Smooth muscle cell (in vitro differentiated cells): ENCODE data around the gene USP9X. TPM values are rescaled to one million over a fixed set of nuclear protein-coding genes. Genes with fewer than 3 reads are reported as not detected.
A peak's percentile ranks its signal among the peaks of the same experiment; 100 is the strongest.

Experiments used
- DNase-seq: peaks from one replicate; lab custom pipeline; 2025; ENCODE audit not compliant: unreplicated experiment; lab: John Stamatoyannopoulos, UW
- H2AFZ ChIP-seq: fragments of 200-600 bp; sonication (generic); 2 replicates; pipeline ENCODE4 v1.6.0; 2016; ENCODE audit warnings: antibody characterized with exemption, low read depth, mild to moderate bottlenecking
- H3F3A ChIP-seq: fragments of 200-600 bp; sonication (generic); 2 replicates; pipeline ENCODE4 v1.6.0; 2017; ENCODE audit warnings: antibody characterized with exemption, low read depth
- H3K27ac ChIP-seq: fragments of 200-600 bp; sonication (generic); 2 replicates; pipeline ENCODE4 v1.5.1; 2016; ENCODE audit warnings: low read depth, mild to moderate bottlenecking
- H3K27me3 ChIP-seq: fragments of 200-600 bp; sonication (generic); 2 replicates; pipeline ENCODE4 v1.6.1; 2016; ENCODE audit warnings: low read depth, mild to moderate bottlenecking
- H3K36me3 ChIP-seq: fragments of 200-600 bp; sonication (generic); 2 replicates; pipeline ENCODE4 v1.5.1; 2016; ENCODE audit warnings: low read depth
- H3K4me1 ChIP-seq: fragments of 200-600 bp; sonication (generic); 2 replicates; pipeline ENCODE4 v1.5.1; 2016; ENCODE audit warnings: low read depth
- H3K4me2 ChIP-seq: fragments of 200-600 bp; sonication (generic); 2 replicates; pipeline ENCODE4 v1.6.0; 2016; ENCODE audit warnings: mild to moderate bottlenecking
- H3K4me3 ChIP-seq: fragments of 200-600 bp; sonication (generic); 2 replicates; pipeline ENCODE4 v1.5.1; 2016; ENCODE audit warnings: mild to moderate bottlenecking
- H3K79me2 ChIP-seq: fragments of 200-600 bp; sonication (generic); 2 replicates; pipeline ENCODE4 v1.6.0; 2016; ENCODE audit warnings: low read depth, mild to moderate bottlenecking
- H3K9ac ChIP-seq: fragments of 200-600 bp; sonication (generic); 2 replicates; pipeline ENCODE4 v1.6.0; 2016; ENCODE audit warnings: low read depth
- H3K9me3 ChIP-seq: fragments of 200-600 bp; sonication (generic); replicated peaks from 2 replicates; pipeline ENCODE4 v1.5.1; 2016; ENCODE audit warnings: low read depth
- H4K20me1 ChIP-seq: fragments of 200-600 bp; sonication (generic); 2 replicates; pipeline ENCODE4 v1.6.0; 2016; ENCODE audit warnings: low read depth
- CTCF ChIP-seq: fragments of 200-600 bp; sonication (generic); IDR thresholded peaks from 2 replicates; pipeline ENCODE4 v1.5.1; 2017; ENCODE audit warnings: borderline replicate concordance, mild to moderate bottlenecking, antibody characterized with exemption; ENCODE audit not compliant: insufficient read depth, poor library complexity, severe bottlenecking
- WGBS: methylation state at CpG from one replicate; pipeline ENCODE4 v1.1.7; 2016; ENCODE audit warnings: low lambda C conversion rate; 5-methylcytosine and 5-hydroxymethylcytosine counted together
- polyA plus RNA-seq: library from polyadenylated mRNA; unstranded; fragments of >200 nt; fragmentation: Nextera tagmentation; extraction: Ambion mirVana; gene quantifications from 2 replicates; pipeline ENCODE4 v1.2.1, GENCODE V29; 2016
- total RNA-seq: library from RNA; depleted of rRNA; stranded (reverse); fragments of >200 nt; gene quantifications from 2 replicates; pipeline ENCODE4 v1.2.3, GENCODE V29; 2014

The USP9X gene
- total and polyA plus RNA-seq, 2 experiments from 2014 or later: 26.0 to 98.0 TPM

GRCh38 chrX:41128955-41129354, 43.7 kb downstream of the USP9X start:
- 96% methylated on average over 4 of the region's 4 CpGs for WGBS
- Histone ChIP-seq H3K4me2 (no peak overlapping the region), H2AFZ (no peak overlapping the region), H3K27ac (no peak overlapping the region), H3F3A (no peaks in the 10 kb centered on the region), H3K4me1 (no peaks in the 10 kb centered on the region), H4K20me1 (peaks cover 87% of the 10 kb centered on the region), H3K79me2 (peaks cover 76% of the 10 kb centered on the region), H3K4me3 (no peak overlapping the region), H3K36me3 (no peaks in the 10 kb centered on the region), H3K9me3 (no peaks in the 10 kb centered on the region), H3K9ac (no peak overlapping the region), H3K27me3 (no peaks in the 10 kb centered on the region)
- no peak for TF ChIP-seq CTCF
- DNase-seq: no peak

DNA sequence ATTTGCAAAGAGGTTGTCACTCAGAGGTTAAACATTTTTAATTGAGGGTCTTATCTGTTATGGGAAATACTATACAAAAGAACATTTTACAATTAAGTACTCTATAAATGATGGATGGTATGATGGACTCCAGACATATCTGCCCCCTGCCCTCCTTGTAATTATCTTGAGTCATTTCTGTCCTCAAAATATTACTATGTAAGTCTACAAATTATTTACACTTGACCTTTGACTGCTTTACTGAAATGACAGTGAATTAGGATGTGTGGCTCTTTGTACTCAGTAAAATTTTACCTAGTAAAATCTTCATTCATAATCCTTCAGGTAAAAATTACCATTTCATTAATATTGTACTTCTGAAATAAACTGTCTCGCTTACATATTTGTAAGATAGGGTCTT, 46.5 kb downstream of the USP9X start:
- 95% methylated on average over 1 of the region's 1 CpG for WGBS
- peaks cover 55% of the 10 kb centered on the region for H3K79me2 ChIP-seq

GRCh38 chrX:41133551-41133950, 48.3 kb downstream of the USP9X start:
- Histone ChIP-seq H3K27ac (no peak overlapping the region), H3K4me2 (no peak overlapping the region), H3K36me3 (peaks cover 3% of the 10 kb centered on the region), H3F3A (no peaks in the 10 kb centered on the region), H3K79me2 (peaks cover 40% of the 10 kb centered on the region), H3K4me1 (no peaks in the 10 kb centered on the region), H3K4me3 (no peak overlapping the region), H4K20me1 (peaks cover 78% of the 10 kb centered on the region), H3K9me3 (no peaks in the 10 kb centered on the region), H2AFZ (no peak overlapping the region), H3K27me3 (no peaks in the 10 kb centered on the region), H3K9ac (no peak overlapping the region)
- no peak for DNase-seq
- no peak for TF ChIP-seq CTCF
- WGBS: 94% methylated on average over 6 of the region's 6 CpGs

More for the DNA sequence above, 46.5 kb downstream of the USP9X start:
- Histone ChIP-seq H3K27me3 (no peaks in the 10 kb centered on the region), H3K36me3 (no peaks in the 10 kb centered on the region), H3K9me3 (no peaks in the 10 kb centered on the region), H2AFZ (no peak overlapping the region), H3K4me1 (no peaks in the 10 kb centered on the region), H3F3A (no peaks in the 10 kb centered on the region), H4K20me1 (peaks cover 78% of the 10 kb centered on the region), H3K4me2 (no peak overlapping the region), H3K9ac (no peak overlapping the region), H3K4me3 (no peak overlapping the region), H3K27ac (no peak overlapping the region)
- no peak for DNase-seq
- no peak for TF ChIP-seq CTCF

- Histone ChIP-seq H3K9ac (no peak overlapping the region), H3K36me3 (peaks cover 7% of the 10 kb centered on the region), H3K4me3 (no peak overlapping the region), H3K4me1 (no peaks in the 10 kb centered on the region), H2AFZ (no peak overlapping the region), H4K20me1 (peaks cover 76% of the 10 kb centered on the region), H3K79me2 (peaks cover 16% of the 10 kb centered on the region), H3K4me2 (no peak overlapping the region), H3K9me3 (no peaks in the 10 kb centered on the region), H3K27ac (no peak overlapping the region), H3K27me3 (no peaks in the 10 kb centered on the region), H3F3A (no peaks in the 10 kb centered on the region)
- TF ChIP-seq CTCF: peak; percentile 40
- DNase-seq: no peak
These were observed 52.3 kb downstream of the USP9X start for GRCh38 chrX:41137589-41137988.
